PC-9 (cell line): ENCODE measurements around the gene ZNF487.

ENCODE experiments used
- CTCF ChIP-seq: fragments of 200-600 bp; sonication (generic); conservative IDR thresholded peaks from 2 replicates; pipeline ENCODE4 v1.6.1; 2017; ENCODE audit warnings: mixed run types, antibody characterized with exemption, mild to moderate bottlenecking, moderate library complexity
- EZH2 ChIP-seq: fragments of 200-600 bp; sonication (generic); IDR thresholded peaks from 2 replicates; pipeline ENCODE4 v1.8.0; 2017; ENCODE audit warnings: antibody characterized with exemption, low read depth

GRCh38 chr10:43420369-43421200 is 16.3 kb upstream of the ZNF487 start:
- no peak for TF ChIP-seq CTCF
- no peak for TF ChIP-seq EZH2
